Brain microvascular endothelial cell (primary cell): ENCODE data around the gene DPF3.

Source experiments
- DNase-seq: peaks from one replicate; pipeline ENCODE4 v3.0.0-alpha.2; 2020
- H3K27ac ChIP-seq: fragments of 250-450 bp; sonication (Bioruptor Pico); 2 replicates; pipeline ENCODE4 v1.5.1; 2020; ENCODE audit warnings: mild to moderate bottlenecking, moderate library complexity
- H3K27me3 ChIP-seq: fragments of 250-450 bp; sonication (Bioruptor Pico); replicated peaks from 2 replicates; pipeline ENCODE4 v1.5.1; 2020; ENCODE audit warnings: mild to moderate bottlenecking
- H3K36me3 ChIP-seq: fragments of 250-450 bp; sonication (Bioruptor Pico); replicated peaks from 2 replicates; pipeline ENCODE4 v1.5.1; 2020; ENCODE audit warnings: mild to moderate bottlenecking
- H3K4me3 ChIP-seq: 2 replicates; pipeline ENCODE4 v1.5.1; 2011; ENCODE audit warnings: low read depth, mild to moderate bottlenecking, control low read depth, low read length, moderate library complexity
- CTCF ChIP-seq: IDR thresholded peaks from 2 replicates; pipeline ENCODE4 v1.5.1; 2011; ENCODE audit warnings: low read depth, mild to moderate bottlenecking, moderate library complexity, low read length, control low read depth, inconsistent platforms; ENCODE audit errors: missing control alignments
- in situ Hi-C: cut with HindIII; loops from 2 replicates; pipeline ENCODE4 v1.10.0; 2017; ENCODE audit warnings: low sequenced_read_pairs, low pct_ligation_motif_present

The DPF3 gene

DNA sequence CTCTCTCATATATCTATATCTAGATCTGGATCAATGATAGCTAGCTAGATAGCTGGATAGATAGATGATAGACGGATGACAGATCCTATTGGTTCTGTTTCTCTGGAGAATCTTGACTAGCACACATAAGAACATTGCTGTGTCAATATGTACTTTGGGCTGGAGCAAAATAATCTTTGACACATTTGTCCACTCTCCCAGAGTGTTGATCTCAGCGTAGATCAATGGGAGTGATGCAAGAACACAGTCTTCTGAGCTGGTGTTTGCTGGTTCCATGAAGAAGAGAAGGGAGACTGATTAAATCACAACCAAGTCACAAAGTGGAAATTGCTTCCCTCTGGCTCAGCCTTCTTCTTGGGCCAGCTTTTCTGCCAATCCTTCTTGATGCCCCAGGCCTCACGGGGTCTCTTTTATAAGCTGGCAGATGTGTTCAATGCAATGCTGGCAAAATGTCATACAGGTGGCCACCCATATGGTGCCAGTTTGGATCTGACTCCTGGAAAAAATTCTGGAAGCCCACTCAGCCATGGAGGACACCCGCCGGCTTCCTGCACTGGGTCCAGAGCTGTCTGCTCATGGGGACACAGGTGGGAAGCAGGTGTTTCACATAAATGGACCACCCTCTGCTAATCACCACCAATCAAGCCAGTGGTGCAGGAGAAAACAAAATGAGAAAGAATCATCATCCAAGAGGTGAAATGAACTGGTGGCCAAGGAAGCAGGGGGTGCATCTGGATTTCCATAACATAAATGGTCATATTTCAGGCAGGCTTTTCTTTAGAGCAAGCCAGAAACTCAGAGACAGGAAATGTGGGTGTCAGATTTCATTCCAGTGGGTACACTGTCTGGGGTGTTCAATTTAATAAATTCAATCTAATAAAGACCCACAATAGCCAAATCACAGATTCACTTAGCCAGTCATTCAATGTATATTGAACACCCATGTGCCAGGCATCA, 310.3 kb downstream of the DPF3 start:
- Histone ChIP-seq H3K36me3 (no peaks in the 10 kb centered on the region), H3K27ac (no peak overlapping the region), H3K4me3 (no peak overlapping the region), H3K27me3 (no peaks in the 10 kb centered on the region)
- TF ChIP-seq CTCF, result no peak
- no peak for DNase-seq
- in situ Hi-C loops, result no loop called here

GRCh38 chr14:72582582-72582981, 311.3 kb downstream of the DPF3 start:
- no peaks in the 10 kb centered on the region for H3K36me3 ChIP-seq
- in situ Hi-C loops, result no loop called here
- no peak overlapping the region for H3K4me3 ChIP-seq
- H3K27me3 ChIP-seq, result no peaks in the 10 kb centered on the region
- no peak overlapping the region for H3K27ac ChIP-seq
- DNase-seq, result no peak
- TF ChIP-seq CTCF, result no peak

GRCh38 chr14:72578514-72578913, 315.4 kb downstream of the DPF3 start:
- TF ChIP-seq CTCF, result no peak

GRCh38 chr14:72577521-72577920, 316.4 kb downstream of the DPF3 start:
- Histone ChIP-seq H3K27ac (no peak overlapping the region), H3K36me3 (no peaks in the 10 kb centered on the region), H3K27me3 (no peaks in the 10 kb centered on the region), H3K4me3 (no peak overlapping the region)
- in situ Hi-C loops, result no loop called here
- no peak for DNase-seq
- no peak for TF ChIP-seq CTCF

More at GRCh38 chr14:72578514-72578913, 315.4 kb downstream of the DPF3 start:
- Histone ChIP-seq H3K36me3 (no peaks in the 10 kb centered on the region), H3K27ac (no peak overlapping the region), H3K27me3 (no peaks in the 10 kb centered on the region), H3K4me3 (no peak overlapping the region)
- no peak for DNase-seq
- in situ Hi-C loops, result no loop called here

DNA sequence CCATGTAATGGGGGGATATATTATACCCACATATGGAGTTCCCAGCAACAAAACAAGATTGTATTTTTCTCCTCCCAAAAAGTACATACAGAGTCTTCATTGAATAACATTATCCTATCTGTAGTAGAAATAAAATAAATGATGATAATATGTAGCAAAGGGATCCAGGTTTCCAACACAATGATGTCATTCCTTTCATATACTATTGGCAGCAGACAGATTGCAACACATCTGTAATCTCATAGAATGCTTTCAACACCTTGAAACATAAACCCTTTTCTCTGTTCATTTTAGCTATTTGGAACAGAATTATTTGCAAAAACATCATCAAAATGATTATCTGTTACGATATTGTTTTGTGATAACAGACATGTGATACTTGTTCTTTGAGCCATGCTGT, 317.6 kb downstream of the DPF3 start:
- Histone ChIP-seq H3K27me3 (no peaks in the 10 kb centered on the region), H3K27ac (no peak overlapping the region), H3K36me3 (no peaks in the 10 kb centered on the region), H3K4me3 (no peak overlapping the region)
- DNase-seq, result no peak
- no peak for TF ChIP-seq CTCF
- in situ Hi-C loops, result no loop called here
